GM12892 (cell line): ENCODE measurements around the gene SRGAP2B.
"Not testable (repeated sequence)": the region's sequence is repeated elsewhere in the genome, so short reads cannot be mapped to it uniquely, and the experiment has no call there.

Source experiments
- DNase-seq: peaks from one replicate; pipeline ENCODE4 v3.0.0; 2011; ENCODE audit not compliant: insufficient read length
- FAIRE-seq: peaks from 2 replicates; lab custom pipeline; 2011; peaks lifted over from hg19 to GRCh38; lab: Jason Lieb, UNC

SRGAP2B gene

DNA sequence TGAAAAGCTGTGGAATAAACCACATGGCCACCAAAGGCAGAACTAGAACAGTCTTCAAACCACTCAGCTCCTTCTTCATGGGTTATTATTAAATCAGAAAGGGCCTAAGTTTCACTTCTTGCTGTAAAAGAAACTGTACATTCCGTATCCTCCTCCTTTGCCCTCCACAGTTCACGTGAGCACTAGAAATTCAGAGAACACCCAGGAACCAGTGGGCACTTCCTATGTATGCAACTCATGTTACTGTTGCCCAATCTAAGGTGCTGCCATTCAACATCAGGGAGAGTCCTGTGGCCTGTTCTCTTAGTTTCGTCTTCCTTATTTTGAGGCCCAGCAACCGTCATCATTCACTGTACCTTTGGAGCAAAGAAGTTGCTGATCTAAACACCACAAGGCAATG, 86.7 kb downstream of the SRGAP2B start:
- not testable (repeated sequence) for DNase-seq
- peak; percentile 82 for FAIRE-seq

DNA sequence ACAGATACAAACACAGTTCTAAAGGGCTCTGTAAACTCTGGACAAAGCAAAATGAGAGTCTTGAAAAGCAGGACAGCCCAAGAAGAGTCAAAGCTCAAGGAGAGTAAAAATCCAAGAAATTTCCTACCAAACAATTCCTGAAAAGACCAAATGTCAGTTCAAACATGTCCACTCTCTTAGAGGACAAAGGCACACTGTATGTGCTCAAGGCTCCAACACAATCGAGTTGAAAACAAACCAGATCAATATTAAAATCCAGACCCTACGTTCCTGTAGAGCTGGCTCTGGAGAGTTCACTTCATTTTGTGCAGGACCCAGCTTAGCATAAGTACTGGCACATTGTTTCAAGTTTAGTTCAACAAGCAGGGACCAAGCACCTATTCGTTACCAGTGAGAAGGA, 90.0 kb downstream of the SRGAP2B start:
- FAIRE-seq, DNase-seq: not testable (repeated sequence)

DNA sequence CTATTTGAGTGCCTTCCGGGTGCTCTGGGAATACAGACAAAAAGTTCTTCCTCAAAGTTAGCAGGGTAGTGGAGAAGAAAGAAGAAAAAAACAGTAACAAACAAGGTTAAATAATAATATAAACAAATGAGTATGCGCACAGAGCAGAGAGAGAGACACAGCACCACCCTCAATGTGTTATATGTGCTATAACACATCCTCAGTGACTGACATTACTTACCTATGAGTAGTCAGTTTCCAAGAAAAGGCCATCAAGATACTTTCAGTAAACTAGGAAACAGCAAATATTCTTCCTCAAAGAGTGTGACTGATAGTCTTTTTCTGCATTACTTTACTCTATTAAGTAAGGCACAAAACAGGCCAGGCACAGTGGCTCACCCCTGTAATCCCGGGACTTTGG, 93.7 kb downstream of the SRGAP2B start:
- not testable (repeated sequence) for DNase-seq, FAIRE-seq

DNA sequence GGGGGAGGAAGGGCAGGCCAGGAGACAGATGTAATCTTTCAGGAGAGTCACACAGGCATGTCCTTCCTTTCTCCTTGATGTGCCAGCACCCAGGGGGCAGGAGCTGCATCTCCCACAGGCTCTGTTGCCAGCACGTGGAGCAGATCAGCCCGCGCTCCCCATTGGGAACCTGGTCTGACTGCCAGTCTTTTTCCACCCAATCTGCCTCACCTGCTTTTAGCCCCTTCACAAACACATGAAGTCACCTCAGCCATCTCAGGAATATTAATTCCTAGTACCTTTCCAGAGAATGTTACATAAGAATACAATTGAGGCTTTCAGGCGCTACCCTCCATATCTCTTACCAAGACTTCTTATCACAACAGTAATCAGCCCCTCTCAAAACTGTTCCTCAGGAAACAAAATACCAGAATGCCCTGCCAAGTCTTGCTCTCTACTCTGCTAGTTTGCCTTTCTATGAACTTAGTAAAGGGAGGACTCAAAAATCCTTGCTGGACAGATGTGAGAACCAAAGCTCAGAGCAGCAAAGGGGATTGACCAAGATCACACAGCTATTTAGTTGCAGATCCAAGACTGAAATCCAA, 94.3 kb downstream of the SRGAP2B start:
- not testable (repeated sequence) for DNase-seq, FAIRE-seq

DNA sequence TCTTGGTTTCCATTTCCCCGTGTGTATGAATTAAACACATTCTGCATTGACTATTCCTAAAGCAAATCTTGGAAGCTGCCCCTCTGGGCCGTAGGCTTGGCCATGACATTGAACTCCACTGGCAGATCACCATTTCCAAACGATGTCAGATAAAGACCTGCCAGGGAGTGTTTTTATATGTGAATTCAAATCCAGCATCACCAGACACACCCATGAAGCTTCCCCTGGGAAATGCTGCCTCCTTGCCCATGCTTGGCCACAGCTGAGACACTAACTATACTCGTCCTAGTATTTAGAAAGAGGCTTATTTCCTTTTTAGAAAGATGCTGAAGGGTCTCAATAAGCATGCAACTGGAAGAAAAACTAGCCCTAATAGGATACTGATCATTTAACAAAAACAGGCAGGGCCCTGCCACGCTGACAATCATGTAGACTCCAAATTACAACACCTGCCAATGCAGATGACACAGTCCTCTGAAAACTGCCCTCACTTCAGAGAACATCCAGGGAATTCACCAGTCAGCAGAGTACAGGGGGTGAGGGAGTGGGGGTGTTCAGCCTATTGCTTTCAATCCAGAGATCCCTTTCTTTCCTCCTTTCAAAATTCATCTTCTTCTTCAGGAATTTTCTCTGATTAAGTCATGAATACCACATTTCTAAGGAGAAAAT, 94.9 kb downstream of the SRGAP2B start:
- DNase-seq, FAIRE-seq: not testable (repeated sequence)

DNA sequence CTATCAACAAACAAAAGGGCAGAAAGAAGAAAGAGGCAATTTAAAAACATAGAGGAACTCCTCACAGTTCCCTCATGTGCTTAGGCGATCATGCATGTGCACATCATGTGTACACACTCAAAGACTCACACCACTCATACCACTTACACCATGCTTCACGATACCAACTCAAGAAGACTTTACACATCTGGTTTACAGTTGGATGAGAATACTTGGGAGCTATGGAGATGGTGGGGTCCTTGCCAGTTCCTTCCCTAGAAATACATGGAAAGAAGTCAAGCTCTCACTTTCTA, 96.2 kb downstream of the SRGAP2B start:
- not testable (repeated sequence) for FAIRE-seq, DNase-seq

DNA sequence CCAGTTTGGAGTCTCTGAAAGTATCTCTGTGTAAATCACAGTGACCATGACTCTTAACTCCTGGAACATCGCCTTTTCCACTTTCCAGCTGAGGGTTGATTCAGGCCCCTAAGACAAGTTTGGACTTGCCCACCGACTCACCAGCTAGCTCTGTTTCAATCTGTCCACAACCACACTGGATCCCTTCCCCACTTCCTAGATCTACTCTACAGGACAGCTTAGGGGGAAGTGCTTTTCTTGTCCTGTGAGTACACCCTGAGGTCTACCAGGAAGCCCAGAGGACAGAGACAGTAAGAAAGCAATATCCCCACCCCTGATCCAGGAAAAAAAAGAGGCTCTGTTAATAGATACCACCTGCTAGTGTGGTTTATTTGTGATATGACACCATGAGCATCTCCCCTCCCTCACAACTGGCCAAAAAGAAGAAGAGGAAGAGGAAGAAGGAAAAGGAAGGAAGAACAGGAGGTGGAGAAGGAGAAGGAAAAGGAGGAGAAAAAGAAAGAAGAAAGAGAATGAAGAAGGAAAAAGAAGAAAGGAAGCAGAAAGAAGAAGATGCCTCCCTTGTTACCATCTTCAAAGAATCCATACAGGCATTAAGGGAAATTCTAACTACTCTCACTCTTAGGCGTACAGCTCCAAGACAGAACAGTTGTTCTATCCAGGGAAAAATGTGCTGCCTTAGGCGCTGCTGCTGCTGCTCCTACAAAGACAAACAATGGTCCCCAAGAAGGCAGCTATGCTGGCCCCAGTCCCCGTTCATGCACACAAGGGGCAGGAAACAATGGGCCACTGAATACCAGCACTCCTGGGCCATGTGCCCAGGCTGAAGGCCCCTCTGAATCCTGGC, 96.8 kb downstream of the SRGAP2B start:
- not testable (repeated sequence) for DNase-seq, FAIRE-seq

DNA sequence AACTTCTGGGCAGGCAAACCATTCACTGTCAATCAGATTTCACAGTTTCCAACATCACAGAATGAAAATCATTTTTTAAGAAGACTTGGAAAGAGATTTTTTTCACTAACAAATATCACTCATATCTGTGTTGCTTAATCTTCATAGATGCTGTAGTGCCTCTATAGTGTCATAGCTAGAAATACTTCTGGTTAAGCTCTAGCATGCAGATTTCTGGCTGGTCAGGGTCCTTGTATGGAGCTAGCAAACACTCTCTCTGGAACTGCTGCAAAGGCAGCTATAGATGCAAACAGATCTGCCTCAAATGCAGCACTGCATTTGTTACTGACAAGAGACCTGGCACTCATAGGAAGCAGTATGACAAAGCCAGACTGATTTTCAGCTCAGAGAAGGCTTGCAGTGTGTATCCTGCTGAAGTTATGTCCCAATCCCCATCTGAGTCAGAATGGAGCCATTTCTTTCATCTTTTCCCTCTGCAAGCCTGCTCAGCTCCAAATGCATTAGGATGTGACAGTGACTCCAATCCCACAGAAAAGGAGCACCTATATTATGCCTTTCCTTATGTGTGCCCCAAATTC, 99.2 kb downstream of the SRGAP2B start:
- not testable (repeated sequence) for FAIRE-seq, DNase-seq

DNA sequence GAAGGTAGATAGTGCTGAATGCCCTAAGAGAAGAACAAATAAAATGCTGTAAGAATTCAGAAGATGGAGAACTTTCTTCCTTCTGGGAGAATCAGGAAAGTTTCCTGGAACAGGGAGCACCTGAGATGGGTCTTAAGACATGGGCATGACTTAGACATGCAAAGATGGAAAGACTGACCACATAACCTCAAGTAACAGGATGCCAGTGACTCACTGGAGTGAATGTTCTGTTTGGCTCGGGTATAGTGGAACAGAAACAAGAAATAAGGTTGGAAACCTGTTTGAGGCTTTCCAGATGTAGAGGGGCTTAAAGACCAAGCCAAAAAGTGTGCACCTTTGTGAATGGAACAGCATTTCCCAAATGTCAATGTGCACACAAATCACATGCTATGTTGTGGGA, 102.2 kb downstream of the SRGAP2B start:
- not testable (repeated sequence) for FAIRE-seq, DNase-seq

DNA sequence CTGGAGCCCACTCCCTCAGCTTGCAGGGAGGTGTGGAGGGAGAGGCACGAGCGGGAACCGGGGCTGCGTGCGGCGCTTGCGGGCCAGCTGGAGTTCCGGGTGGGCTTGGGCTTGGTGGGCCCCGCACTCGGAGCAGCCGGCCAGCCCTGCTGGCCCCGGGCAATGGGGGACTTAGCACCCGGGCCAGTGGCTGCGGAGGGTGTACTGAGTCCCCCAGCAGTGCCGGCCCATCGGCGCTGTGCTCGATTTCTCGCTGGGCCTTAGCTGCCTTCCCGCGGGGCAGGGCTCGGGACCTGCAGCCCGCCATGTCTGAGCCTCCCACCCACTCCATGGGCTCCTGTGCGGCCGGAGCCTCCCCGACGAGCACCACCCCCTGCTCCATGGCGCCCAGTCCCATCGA, 104.5 kb downstream of the SRGAP2B start:
- not testable (repeated sequence) for FAIRE-seq, DNase-seq

DNA sequence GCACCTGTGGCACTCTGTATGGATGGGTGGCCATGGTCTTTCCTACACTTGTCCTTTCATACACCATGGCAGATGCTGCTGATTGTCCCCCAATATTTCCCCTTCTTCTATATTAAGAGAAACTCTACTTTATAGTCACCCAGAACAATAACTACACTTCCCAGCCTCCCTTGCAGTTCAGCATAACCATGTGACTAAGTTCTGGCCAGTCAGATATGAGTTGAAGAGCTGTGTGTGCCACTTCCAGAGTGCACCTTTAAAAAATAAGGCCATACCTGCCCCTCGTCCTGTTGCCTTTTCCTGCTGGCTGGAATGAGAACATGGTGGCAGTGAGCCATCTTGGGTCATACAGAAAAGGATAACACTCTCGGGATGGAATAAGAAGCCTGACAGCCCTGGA, 108.0 kb downstream of the SRGAP2B start:
- not testable (repeated sequence) for FAIRE-seq, DNase-seq

DNA sequence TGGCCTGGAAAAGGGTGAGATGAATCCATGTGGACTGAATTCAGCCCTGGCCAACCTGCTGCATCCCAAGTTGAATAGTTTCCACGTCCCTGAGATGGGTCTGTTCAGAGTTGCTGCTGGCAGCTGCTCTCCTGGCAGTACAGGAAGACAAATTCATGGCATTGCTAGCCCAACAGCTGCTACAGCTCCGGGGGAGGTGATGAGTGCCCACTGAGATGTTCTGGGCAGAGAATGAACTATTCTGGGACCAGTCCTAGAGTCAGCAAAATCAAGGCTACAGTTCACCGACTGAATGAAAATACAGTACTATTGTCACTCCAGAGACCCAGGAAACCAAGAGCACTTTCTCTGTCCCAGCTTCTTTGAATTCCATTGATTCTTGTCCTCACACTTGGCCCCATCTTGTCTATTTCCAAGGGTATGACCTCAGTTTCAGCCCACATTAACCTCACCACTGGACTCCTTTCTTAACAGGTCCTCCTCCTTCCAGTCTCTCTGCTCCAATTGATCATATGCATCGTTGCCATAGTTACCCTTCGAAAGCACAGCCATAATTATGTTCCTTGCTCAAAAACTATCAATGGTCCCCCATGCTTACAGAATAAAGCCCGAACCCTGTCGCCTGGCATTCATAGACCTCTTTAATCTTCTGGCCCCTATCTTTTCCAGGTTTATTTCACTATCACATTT, 108.8 kb downstream of the SRGAP2B start:
- not testable (repeated sequence) for DNase-seq, FAIRE-seq

DNA sequence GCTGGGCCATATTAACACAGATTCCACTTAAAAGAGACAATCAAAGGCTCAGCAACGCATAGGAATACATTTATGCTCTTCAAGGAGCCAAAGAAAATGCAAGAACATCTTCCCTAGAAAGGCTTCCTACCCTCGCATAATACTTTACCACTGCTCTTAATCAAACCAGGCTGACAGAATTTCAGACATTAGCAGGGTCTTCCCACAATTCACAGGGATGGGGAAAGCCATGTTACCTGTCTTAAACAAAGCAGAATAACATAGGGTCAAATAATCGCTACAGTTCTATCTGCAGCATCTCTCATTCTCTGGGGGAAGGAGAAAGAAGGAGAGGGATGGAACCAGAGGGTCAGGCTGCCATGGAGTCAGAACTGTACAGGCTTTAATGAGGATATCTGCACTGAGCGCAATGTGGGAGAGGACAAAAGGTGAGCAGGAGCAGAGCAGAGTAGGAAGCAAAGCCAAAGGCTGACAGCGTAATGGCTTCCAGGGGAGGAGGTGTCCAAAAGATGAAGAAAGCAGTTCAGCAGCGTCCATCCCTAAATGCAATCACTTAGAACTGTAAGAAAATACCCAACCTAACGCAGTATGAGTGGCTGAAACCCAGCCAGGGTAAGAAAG, 109.5 kb downstream of the SRGAP2B start:
- FAIRE-seq, DNase-seq: not testable (repeated sequence)

DNA sequence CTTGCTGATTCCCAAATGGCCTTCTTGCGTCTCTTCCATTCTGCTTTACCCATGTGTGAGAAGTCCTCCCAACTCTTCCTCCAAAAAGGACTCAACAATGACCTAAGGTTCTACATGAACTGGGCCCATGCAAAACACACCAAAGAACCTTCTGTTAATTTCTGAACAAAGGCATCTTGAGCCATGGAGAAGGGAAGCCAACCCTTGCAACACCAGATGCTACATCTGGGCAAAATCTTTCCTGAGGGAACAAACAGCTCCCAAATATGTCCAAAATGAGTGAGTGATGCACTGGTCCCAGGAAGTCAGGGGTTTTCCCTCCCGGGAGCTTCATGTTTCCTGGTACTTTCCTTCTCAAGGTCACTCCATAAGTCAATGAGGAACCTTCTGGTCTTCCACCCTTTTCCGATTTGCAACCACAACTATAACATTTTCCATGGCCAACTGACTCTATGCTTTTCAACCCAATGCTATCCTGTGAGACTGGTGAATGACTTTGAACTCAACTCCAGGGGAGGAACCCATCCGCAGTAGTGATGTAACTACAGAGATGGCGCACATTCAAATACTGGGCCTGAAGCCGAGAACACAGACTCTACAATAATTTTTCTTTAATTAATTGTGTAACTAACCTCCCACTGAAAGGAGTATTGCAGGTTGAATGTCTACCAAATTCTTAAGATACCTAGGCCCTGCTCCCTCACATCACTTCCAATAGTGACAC, 112.2 kb downstream of the SRGAP2B start:
- not testable (repeated sequence) for DNase-seq, FAIRE-seq

DNA sequence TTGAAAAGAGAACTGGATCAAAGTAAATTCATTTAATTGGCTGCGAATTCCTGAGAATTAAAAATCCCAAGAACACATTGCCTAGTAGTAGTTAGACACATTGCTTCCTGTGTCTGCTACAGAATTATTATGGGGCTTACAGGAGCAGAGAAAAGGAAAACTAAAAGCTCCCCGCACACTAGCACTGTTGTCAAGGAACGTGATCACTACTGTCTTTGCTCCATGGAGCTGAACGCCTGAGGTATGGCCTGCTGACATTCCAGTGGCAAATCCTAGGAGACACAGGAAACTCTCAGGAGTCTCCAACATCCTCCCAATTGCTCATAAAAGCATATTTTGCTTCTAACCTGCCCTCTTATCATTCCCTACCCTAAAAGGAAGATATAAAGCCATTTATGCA, 114.0 kb downstream of the SRGAP2B start:
- FAIRE-seq, DNase-seq: not testable (repeated sequence)

DNA sequence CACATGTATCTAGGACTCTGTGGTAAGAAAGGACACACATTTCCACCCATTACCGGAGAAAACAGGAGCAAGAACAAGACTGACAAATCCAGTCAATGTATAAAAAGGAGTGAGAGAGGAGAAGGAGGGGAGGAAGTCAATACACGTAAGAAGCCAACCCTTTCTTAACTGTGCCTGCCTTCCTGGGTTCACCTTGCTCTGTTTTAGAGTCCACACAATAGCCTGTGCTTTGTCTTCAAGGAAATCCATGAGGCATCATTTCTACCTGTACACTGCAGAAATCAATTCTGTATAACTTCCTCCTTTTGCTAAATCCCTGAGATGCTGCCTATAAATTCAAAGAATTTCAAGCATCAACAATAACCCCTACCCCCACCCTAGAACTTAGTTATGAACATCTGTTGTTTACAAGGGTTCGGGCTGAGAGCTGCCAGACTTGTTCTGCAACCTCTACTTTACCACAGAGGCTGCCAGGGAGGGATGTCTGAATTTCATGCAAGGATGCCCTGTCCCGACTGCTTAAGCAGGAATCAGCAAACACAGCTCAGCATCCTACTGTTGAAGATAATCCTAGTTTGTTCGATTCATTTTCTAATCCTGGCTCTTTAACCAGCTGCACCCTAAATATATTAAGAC, 115.0 kb downstream of the SRGAP2B start:
- not testable (repeated sequence) for FAIRE-seq, DNase-seq

DNA sequence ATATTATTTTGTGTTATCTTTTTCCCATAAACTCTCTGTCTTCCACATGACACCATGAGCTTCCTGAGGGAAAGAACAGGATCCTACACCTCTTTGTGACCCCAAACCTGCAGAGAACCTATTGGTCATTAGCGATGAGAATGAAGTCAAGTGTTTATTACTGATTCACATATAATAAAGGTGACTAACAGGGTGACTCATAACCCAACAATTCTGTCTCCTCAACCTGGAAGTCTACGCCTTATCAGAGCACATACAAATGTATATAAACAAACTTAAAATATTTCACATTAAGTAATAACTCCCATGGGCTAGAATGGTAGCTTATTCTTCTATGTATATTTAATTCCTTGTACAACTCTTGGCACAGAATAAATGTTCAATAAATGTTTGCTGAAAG, 117.3 kb downstream of the SRGAP2B start:
- FAIRE-seq, DNase-seq: not testable (repeated sequence)

DNA sequence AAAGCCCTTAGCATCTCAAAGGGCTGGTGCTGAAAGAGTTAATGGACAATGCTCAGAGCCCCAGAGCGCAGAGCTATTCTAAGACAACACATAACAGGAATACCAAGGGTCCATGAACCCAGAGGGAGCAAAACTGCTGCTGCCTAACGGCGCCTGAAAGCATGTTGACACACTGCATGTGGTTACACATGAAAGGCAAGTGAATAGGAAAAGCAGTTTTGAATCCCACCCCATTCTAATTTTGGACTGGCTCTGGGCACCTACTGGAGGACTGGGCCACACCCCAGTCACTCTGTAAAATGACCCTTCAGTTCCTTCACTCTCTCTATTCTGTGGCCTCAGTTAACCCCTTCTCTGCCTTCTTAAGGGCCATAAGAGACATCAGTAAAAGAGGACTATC, 123.2 kb downstream of the SRGAP2B start:
- FAIRE-seq, DNase-seq: not testable (repeated sequence)
